Measurements from ENCODE around the gene GPS1. TPM values are rescaled to one million over a fixed set of nuclear protein-coding genes. Genes with fewer than 3 reads are reported as not detected.
A peak's percentile ranks its signal among the peaks of the same experiment; 100 is the strongest.

The GPS1 gene
- total and polyA plus RNA-seq, 10 of the 15 experiments (the other 5 are each of a cell fraction or from before 2014, with no cell fraction given): 2.2 to 146 (median 77.7) TPM

DNA sequence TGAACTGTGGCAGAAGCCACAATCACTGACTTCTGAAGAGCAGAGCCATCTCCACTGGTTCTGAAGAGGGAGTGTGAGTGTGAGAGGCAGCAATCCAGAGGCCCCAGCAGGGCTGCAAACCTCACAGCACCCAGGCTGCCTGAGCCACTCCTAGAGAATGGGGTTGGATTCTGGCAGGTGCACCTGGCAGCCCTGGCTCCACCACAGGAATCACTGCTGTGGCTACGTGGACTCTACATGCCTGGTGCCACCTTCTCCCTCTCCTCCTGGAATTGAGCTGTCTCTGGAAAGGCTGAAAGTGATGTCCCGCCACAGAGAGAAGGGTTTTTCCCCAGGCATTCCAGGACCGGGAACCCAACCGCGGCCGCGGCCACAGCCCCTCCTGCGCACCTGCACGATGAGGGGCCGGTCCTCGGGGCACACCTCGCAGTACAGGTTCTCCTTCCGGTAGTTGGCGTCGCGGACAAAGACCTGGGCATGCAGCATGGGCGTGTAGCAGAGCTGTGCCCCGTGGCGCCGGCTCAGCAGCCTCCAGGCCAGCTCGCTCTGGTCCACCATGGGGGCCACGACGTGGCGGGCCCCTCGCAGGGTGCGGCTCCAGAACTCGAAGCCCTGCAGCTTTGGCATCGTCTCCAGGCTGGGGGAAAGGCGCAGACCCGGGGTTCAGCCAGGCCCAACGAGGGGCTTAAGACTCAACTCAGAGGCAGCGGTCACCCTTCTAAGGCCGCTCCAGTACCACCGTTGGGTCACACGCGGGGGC lies 12.9 kb downstream of the GPS1 start:
- in situ Hi-C loops (cut with MboI): no loop called here
- ATAC-seq (peak; percentile 70), FAIRE-seq (no peak), DNase-seq (ENCODE audit: low read depth, low spot score) (no peak)
- H3K4me2 ChIP-seq (ENCODE audit: control insufficient read depth, insufficient read depth): peak overlapping the region; percentile 82
- ChIA-PET POLR2A (interaction anchor here (0.6 to 0.8 kb wide), 2 partner anchors 11 to 31 kb away, joined by 3 read pairs; no protein-coding TSS in a partner anchor), RAD21 (ENCODE audit: unreplicated experiment) (no interaction called here), SMC1A (ENCODE audit: uncharacterized antibody, unreplicated experiment) (interaction anchor here (2.2 kb wide), 1 partner anchor 27 kb away, joined by 5 read pairs; the partner anchor contains the start of gene DCXR), CTCF (interaction anchor here (0.7 to 1.0 kb wide), 2 partner anchors 34 to 101 kb away, joined by 3 to 4 read pairs; no protein-coding TSS in a partner anchor)
- peaks cover 20% of the 10 kb centered on the region for H3K79me2 ChIP-seq (ENCODE audit: control insufficient read depth, insufficient read depth, low read length)
- peak overlapping the region; percentile 90 for H3K9ac ChIP-seq (ENCODE audit: control insufficient read depth, insufficient read depth, low read length)
- no peaks in the 10 kb centered on the region for H3K9me3 ChIP-seq (replicated peaks; ENCODE audit: control insufficient read depth, insufficient read depth, low read length)
- H3K36me3 ChIP-seq (ENCODE audit: control insufficient read depth in 2 of 2, insufficient read depth in 2 of 2, low read length in 1 of 2): peaks cover 3 to 15% of the 10 kb centered on the region in 2 experiments; a peak in 3 of 4 replicates
- 7% methylated on average over 36 of the region's 36 CpGs for WGBS (ENCODE audit: insufficient coverage, insufficient replicate concordance, low lambda C conversion rate, missing lambda C conversion rate)
- peak overlapping the region; percentile 65 for H3K27ac ChIP-seq (ENCODE audit: control insufficient read depth, insufficient read depth)
- no peaks in the 10 kb centered on the region for H3K27me3 ChIP-seq (replicated peaks in 1 of 2; ENCODE audit: control insufficient read depth in 2 of 2, insufficient read depth in 2 of 2, low read length in 1 of 2)
- H3K4me3 ChIP-seq: peak overlapping the region; percentile 90
- intact Hi-C loops (cut with micrococcal nuclease; ENCODE audit: unreplicated experiment): no loop called here
- no peak for TF ChIP-seq DPF2 (IDR thresholded peaks at IDR 0.05)
- TF ChIP-seq, protein P1, sequence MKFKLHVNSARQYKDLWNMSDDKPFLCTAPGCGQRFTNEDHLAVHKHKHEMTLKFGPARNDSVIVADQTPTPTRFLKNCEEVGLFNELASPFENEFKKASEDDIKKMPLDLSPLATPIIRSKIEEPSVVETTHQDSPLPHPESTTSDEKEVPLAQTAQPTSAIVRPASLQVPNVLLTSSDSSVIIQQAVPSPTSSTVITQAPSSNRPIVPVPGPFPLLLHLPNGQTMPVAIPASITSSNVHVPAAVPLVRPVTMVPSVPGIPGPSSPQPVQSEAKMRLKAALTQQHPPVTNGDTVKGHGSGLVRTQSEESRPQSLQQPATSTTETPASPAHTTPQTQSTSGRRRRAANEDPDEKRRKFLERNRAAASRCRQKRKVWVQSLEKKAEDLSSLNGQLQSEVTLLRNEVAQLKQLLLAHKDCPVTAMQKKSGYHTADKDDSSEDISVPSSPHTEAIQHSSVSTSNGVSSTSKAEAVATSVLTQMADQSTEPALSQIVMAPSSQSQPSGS (IDR thresholded peaks at IDR 0.05; ENCODE audit: low read length): no peak
- no peak for TF ChIP-seq PKNOX1 (IDR thresholded peaks at IDR 0.05)
- no peak for TF ChIP-seq RFX5 (IDR thresholded peaks at IDR 0.05; ENCODE audit: low read depth, low read length)
- TF ChIP-seq RB1 (IDR thresholded peaks at IDR 0.05; ENCODE audit: borderline replicate concordance): no peak
- TF ChIP-seq EP300 (IDR thresholded peaks at IDR 0.05; ENCODE audit: borderline replicate concordance in 1 of 2, control insufficient read depth in 1 of 2, low read depth in 2 of 2, low read length in 2 of 2): no peak
- H2AFZ ChIP-seq (ENCODE audit: control insufficient read depth, low read depth, low read length): no peak overlapping the region; the same call in 1 of the 2 replicates
- H4K20me1 ChIP-seq (ENCODE audit: control insufficient read depth, insufficient read depth): no peaks in the 10 kb centered on the region
- TSS peak; percentile 73 for BruUV-seq (replicated peaks)
- H3K4me1 ChIP-seq (ENCODE audit: control insufficient read depth, insufficient read depth, low read length): peaks cover 8% of the 10 kb centered on the region
